ENCODE measurements around the gene ZNF44. TPM values are rescaled to one million over a fixed set of nuclear protein-coding genes. Genes with fewer than 3 reads are reported as not detected.

ZNF44 gene
- total RNA-seq, 1 experiment from 2014 or later, result 5.0 TPM

DNA sequence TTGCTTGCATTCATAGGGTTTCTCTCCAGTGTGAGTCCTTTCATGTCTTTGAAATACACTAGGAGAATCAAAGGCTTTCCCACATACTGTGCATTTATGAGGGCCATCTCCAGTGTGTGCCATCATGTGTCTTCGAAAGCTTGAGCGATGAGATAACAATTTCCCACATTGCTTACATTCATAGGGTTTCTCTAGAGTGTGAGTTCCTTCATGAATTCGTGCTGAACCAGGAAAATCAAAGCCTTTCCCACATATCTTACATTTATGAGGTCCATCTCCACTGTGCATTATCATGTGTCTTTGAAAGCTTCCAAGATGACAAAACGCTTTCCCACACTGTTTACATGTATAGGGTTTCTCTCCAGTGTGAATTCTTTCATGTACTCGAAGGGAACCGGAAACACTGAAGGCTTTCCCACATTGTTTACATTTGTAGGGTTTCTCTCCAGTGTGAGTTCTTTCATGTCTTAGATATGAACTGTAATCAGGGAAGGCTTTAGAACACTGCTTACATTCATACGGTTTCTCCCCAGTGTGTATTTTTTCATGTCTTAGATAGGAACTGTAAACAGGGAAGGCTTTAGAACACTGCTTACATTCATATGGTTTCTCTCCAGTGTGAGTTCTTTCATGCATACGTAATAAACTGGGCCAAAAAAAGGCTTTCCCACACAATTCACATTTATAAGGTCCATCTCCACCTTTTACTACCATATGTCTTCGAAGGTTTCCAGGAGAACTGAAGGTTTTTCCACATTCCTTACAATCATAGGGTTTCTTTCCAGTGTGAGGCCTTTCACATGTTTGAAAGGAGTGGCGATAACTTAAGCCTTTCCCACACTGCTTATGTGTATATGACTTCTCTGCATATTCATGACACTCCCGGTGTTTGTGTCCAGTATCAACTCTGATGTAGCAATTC lies 21.4 kb downstream of the ZNF44 start:
- POLR2A ChIA-PET (ENCODE audit: unreplicated experiment), result no interaction called here

DNA sequence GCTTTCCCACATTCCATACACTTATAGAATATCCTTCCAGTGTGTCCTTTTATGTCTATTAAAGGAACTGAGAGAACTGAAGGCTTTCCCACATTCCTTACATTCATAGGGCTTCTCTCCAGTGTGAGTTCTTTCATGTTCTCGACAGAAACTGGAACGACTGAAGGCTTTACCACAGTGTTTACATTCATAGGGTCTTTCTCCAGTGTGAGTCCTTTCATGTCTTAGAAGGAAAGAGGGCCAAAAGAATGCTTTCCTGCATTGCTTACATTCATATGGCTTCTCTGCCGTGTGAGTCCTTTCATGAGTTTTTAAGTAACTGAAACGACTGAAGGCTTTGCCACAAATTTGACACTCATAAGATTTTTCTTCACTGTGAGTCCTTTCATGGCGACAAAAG lies 22.3 kb downstream of the ZNF44 start:
- no peak overlapping the region for H2AFZ ChIP-seq
- BruUV-seq (replicated peaks), result no TSS peak
- intact Hi-C loops (cut with micrococcal nuclease; ENCODE audit: unreplicated experiment), result no loop called here
- POLR2A ChIA-PET (ENCODE audit: unreplicated experiment), result no interaction called here
- no peaks in the 10 kb centered on the region for H3K36me3 ChIP-seq (ENCODE audit: low read depth)
- no peak overlapping the region for H3K27ac ChIP-seq
- no peaks in the 10 kb centered on the region for H3K79me2 ChIP-seq (ENCODE audit: low read depth)
- peaks cover 38% of the 10 kb centered on the region for H3K9me3 ChIP-seq (ENCODE audit: insufficient read depth, low read depth)
- H3K4me1 ChIP-seq (replicated peaks; ENCODE audit: insufficient read depth), result no peaks in the 10 kb centered on the region
- H3K4me3 ChIP-seq, result no peak overlapping the region
- CTCF ChIA-PET, result no interaction called here
- H4K20me1 ChIP-seq (ENCODE audit: insufficient read depth), result no peaks in the 10 kb centered on the region
- DNase-seq, result no peak
- no peaks in the 10 kb centered on the region for H3K27me3 ChIP-seq (ENCODE audit: insufficient read depth, low read depth)
- TF ChIP-seq, protein P1, sequence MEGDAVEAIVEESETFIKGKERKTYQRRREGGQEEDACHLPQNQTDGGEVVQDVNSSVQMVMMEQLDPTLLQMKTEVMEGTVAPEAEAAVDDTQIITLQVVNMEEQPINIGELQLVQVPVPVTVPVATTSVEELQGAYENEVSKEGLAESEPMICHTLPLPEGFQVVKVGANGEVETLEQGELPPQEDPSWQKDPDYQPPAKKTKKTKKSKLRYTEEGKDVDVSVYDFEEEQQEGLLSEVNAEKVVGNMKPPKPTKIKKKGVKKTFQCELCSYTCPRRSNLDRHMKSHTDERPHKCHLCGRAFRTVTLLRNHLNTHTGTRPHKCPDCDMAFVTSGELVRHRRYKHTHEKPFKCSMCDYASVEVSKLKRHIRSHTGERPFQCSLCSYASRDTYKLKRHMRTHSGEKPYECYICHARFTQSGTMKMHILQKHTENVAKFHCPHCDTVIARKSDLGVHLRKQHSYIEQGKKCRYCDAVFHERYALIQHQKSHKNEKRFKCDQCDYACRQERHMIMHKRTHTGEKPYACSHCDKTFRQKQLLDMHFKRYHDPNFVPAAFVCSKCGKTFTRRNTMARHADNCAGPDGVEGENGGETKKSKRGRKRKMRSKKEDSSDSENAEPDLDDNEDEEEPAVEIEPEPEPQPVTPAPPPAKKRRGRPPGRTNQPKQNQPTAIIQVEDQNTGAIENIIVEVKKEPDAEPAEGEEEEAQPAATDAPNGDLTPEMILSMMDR (conservative IDR thresholded peaks at IDR 0.05), result no peak
- no peak for TF ChIP-seq EZH2 (IDR thresholded peaks at IDR 0.05; ENCODE audit: low read depth)
- H3K4me2 ChIP-seq, result no peak overlapping the region
- no peaks in the 10 kb centered on the region for H3K9me2 ChIP-seq (ENCODE audit: insufficient read depth)
- H3F3A ChIP-seq (ENCODE audit: insufficient read depth, low read depth), result no peaks in the 10 kb centered on the region

More for the DNA sequence above, 21.4 kb downstream of the ZNF44 start:
- DNase-seq, result no peak
- Histone ChIP-seq H3K27me3 (ENCODE audit: insufficient read depth, low read depth) (no peaks in the 10 kb centered on the region), H3K27ac (no peak overlapping the region), H3K4me1 (replicated peaks; ENCODE audit: insufficient read depth) (no peaks in the 10 kb centered on the region), H3K4me2 (no peak overlapping the region), H3K9me2 (ENCODE audit: insufficient read depth) (no peaks in the 10 kb centered on the region), H4K20me1 (ENCODE audit: insufficient read depth) (no peaks in the 10 kb centered on the region), H3K9me3 (ENCODE audit: insufficient read depth, low read depth) (peaks cover 38% of the 10 kb centered on the region), H3K79me2 (ENCODE audit: low read depth) (no peaks in the 10 kb centered on the region), H3K36me3 (ENCODE audit: low read depth) (no peaks in the 10 kb centered on the region), H2AFZ (no peak overlapping the region), H3F3A (ENCODE audit: insufficient read depth, low read depth) (no peaks in the 10 kb centered on the region), H3K4me3 (no peak overlapping the region)
- BruUV-seq (replicated peaks), result no TSS peak
- CTCF ChIA-PET, result no interaction called here
- intact Hi-C loops (cut with micrococcal nuclease; ENCODE audit: unreplicated experiment), result no loop called here
- TF ChIP-seq, protein P1 (conservative IDR thresholded peaks at IDR 0.05), result no peak
- no peak for TF ChIP-seq EZH2 (IDR thresholded peaks at IDR 0.05; ENCODE audit: low read depth)

- no peaks in the 10 kb centered on the region for H3F3A ChIP-seq (ENCODE audit: insufficient read depth, low read depth)
- H3K27me3 ChIP-seq (ENCODE audit: insufficient read depth, low read depth), result no peaks in the 10 kb centered on the region
- no peak overlapping the region for H3K4me2 ChIP-seq
- no peak for TF ChIP-seq EZH2 (IDR thresholded peaks at IDR 0.05; ENCODE audit: low read depth)
- TF ChIP-seq, protein P1 (conservative IDR thresholded peaks at IDR 0.05), result no peak
- H3K9me3 ChIP-seq (ENCODE audit: insufficient read depth, low read depth), result peaks cover 38% of the 10 kb centered on the region
- DNase-seq, result no peak
- CTCF ChIA-PET, result no interaction called here
- no peaks in the 10 kb centered on the region for H3K79me2 ChIP-seq (ENCODE audit: low read depth)
- no peak overlapping the region for H3K27ac ChIP-seq
- H4K20me1 ChIP-seq (ENCODE audit: insufficient read depth), result no peaks in the 10 kb centered on the region
- intact Hi-C loops (cut with micrococcal nuclease; ENCODE audit: unreplicated experiment), result no loop called here
- BruUV-seq (replicated peaks), result no TSS peak
- H3K36me3 ChIP-seq (ENCODE audit: low read depth), result no peaks in the 10 kb centered on the region
- H2AFZ ChIP-seq, result no peak overlapping the region
- H3K4me3 ChIP-seq, result no peak overlapping the region
- POLR2A ChIA-PET (ENCODE audit: unreplicated experiment), result interaction anchor here (0.5 kb wide), 1 partner anchor 340 kb away, joined by 3 read pairs; the partner anchor contains the start of gene ZNF490
- no peaks in the 10 kb centered on the region for H3K4me1 ChIP-seq (replicated peaks; ENCODE audit: insufficient read depth)
- no peaks in the 10 kb centered on the region for H3K9me2 ChIP-seq (ENCODE audit: insufficient read depth)
Observed at GRCh38 chr19:12270854-12271253, 23.8 kb downstream of the ZNF44 start.
